Stimulated activated CD8-positive, alpha-beta memory T cell treated with anti-CD3 and anti-CD28 coated beads, Interleukin-7, amount 100 ng/mL, for 4 hours (primary cell): Measurements from ENCODE around the gene PSTPIP2.
"Not testable (repeated sequence)": the region's sequence is repeated elsewhere in the genome, so short reads cannot be mapped to it uniquely, and the experiment has no call there.

Experiments
- DNase-seq, 2 donors: peaks; one replicate each; pipeline ENCODE4 v3.0.0-alpha.2; 2020; ENCODE audit warnings: low read depth in 2 of 2

Gene PSTPIP2

GRCh38 chr18:46037512-46038305 is 34.4 kb downstream of the PSTPIP2 start:
- no peak for DNase-seq

DNA sequence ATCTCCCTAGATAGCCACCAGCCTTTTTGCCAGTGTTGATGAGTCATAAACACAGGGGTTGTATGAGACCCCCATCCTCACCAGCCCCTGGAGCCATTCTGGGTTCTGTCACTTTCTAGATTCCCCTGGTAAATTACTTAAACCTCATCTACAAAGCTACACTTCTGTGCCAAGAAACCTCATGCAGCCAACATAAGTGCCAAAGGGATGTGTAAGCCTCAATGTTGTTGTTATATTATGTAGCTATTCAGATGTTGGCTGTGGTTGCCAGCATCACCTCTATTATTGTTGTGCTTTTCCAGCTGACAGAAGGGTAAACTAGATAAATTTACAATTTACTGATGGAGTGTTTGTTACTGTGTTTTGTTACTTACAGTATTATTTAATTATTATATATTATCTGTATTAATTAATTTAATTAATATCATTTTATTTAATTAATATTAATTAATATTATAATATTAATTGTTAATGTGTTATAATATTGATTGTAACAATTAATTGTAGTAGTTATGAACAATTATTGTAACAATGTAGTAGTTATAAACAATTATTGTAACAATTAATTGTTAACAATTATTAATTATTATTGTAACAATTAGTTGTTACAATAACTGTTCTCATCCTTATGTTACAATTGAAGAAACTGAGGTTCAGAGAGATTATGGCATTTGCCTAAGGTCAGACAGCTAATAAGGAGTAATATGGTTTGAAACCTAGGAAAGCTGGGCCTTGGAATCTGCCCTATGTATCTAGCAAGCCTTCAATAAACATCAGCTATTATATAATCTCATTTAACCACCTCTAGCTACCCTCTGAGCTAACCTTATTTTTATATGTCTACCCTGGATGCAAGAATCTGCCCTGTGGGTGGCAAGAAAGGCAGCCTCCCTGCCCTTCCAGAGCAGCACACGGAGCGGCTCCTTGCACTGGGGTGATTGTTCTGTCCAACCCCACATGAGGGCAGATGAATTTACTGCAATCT is 36.1 kb downstream of the PSTPIP2 start:
- DNase-seq = no peak

- no peak for DNase-seq
These were observed 37.8 kb downstream of the PSTPIP2 start for GRCh38 chr18:46034230-46034629.

DNA sequence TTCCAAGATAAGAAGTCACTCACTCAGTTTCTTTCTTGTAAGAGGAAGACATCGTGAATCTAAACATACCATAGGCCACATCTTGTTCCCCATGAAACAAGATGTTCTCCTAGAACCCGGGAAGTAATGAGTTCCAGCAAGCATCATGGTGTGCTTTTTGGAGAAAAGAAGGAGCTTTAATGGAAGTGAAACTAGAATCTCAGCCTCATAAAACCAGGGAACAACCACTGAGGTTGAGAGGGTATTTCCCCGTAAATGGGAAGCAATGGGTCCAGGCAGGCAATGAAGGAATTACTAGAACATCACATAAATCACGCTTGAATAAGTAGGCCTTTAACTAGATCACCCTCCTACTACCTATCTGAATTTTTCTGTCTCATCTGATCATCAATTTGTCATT is 40.3 kb downstream of the PSTPIP2 start:
- no peak for DNase-seq

GRCh38 chr18:46028536-46028891 is 43.5 kb downstream of the PSTPIP2 start:
- DNase-seq = no peak

DNA sequence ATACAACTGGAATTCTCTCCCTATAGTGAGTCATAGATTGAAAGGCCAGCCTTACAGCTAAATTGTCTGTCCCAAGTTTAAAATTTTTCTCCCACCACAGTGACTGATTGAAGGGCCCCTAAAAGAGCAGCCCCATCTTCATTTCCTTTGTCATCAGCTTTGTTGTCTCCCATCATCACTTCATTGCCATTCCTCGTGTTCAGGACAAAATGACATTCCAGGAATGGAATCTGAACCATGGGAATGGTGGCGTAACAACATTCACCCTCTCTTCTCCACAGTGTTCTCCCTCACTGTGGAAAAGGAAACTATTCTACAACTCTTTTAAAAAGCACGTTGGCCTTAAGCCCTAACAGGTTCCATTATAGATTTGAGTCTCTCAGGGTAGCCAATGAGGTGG is 52.1 kb downstream of the PSTPIP2 start:
- DNase-seq = no peak

- no peak for DNase-seq
These were observed 58.4 kb downstream of the PSTPIP2 start for GRCh38 chr18:46013484-46014189.

- no peak for DNase-seq
These were observed 61.4 kb downstream of the PSTPIP2 start for GRCh38 chr18:46010676-46011075.

DNA sequence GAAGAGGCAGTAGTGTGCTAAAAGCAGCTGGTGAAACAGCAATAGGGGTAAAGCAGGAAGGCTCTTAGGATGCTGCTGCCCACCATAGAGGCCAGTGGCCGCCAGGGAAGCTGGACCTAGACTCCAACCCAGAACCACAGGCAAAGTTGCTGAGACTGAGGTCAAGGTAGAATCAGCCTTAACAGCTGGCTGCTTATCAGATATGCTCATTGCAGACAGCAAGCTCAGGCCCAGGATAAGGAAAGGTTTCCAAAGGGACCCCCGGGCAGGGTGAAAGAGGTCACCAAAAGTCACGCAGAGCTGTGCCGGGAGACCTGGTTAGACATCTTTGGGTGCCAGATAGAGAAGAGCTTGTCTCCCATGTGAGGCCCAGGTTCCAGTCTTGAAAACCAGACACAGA is 62.0 kb downstream of the PSTPIP2 start:
- DNase-seq = no peak

- no peak for DNase-seq
These were observed 62.8 kb downstream of the PSTPIP2 start for GRCh38 chr18:46009125-46009840.

DNA sequence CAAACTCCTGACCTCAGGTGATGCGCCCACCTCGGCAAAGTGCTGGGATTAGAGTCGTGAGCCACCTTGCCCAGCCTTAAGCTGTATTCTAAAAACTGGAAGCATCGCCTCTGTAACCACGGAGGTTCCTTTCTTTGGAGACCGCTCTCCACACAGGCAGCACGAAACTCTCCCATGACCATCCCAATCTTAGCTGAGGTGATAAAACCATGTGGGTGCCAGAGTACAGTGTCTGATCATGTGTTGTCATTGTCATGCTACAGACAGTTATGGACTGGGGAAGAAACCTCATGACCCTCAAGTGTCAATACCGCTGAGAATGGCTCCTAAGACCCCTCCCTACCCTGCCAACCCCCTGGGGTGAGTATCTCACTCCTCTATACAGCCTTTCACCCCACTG is 63.5 kb downstream of the PSTPIP2 start:
- DNase-seq = no peak

DNA sequence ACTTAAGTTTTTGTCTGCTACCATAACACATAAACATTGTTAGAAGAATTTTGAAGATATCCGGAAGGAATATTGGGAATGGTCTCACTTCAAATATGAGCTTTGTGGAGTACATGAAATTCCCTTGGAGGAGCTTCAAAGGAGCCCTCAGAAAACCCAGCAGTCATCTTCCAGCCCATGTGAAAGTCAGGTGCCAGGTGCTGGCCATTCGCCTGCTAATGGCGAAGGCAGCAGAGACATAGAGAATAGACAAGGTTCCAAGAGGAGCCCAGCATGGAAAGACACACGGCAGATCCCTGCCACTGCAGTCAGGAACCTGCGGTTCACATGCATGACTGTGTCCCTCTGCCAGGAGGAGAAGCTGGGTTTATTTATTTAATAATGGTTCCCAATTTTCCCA is 64.9 kb downstream of the PSTPIP2 start:
- no peak for DNase-seq

DNA sequence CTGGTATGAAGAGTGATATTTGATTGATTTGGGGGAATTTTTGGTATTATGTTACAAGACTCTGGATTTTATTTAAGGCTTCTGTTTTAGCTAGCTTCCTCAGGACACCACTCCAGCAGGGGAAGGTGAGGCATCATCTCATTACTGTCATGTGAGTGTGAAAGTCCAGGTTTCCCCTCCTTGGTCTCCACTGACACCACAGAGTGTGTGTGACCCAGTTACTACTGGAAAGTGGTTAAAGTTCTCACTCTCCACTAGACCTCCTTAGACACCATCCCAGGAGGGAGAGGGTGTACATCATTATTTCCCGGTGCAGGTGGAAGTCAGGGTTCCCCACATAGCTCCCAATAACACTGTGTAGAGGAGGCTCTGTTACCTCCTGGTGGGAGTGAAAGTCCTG is 69.1 kb downstream of the PSTPIP2 start:
- DNase-seq = no peak

- no peak for DNase-seq
These were observed 70.2 kb downstream of the PSTPIP2 start for GRCh38 chr18:46001892-46002291.

GRCh38 chr18:46001074-46001473 is 71.0 kb downstream of the PSTPIP2 start:
- no peak for DNase-seq

- DNase-seq = no peak
These were observed 72.5 kb downstream of the PSTPIP2 start for GRCh38 chr18:45999536-45999935.

GRCh38 chr18:45998244-45998643 is 73.8 kb downstream of the PSTPIP2 start:
- DNase-seq = no peak

DNA sequence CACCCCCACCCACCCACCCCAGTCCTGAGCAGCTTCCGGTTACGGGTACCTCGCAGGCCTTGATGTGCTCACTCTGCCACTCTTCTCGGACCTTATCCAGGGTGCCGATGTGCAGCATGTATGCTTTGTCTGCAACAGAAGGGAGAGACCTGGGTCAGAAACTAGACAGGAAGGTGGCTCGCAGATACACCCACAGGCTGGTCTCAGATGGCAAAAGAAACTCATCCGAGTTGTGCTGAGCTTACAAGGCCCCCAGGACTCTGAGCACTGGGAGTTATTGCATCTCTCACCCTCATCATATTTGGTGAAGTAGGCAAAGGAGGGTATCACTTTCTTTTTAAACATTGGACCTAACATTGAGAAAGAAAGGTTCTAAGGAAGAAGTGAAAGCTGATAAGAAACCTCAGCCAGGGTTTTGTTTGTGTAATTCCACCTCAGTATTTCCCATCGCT is 74.3 kb downstream of the PSTPIP2 start:
- DNase-seq = no peak

DNA sequence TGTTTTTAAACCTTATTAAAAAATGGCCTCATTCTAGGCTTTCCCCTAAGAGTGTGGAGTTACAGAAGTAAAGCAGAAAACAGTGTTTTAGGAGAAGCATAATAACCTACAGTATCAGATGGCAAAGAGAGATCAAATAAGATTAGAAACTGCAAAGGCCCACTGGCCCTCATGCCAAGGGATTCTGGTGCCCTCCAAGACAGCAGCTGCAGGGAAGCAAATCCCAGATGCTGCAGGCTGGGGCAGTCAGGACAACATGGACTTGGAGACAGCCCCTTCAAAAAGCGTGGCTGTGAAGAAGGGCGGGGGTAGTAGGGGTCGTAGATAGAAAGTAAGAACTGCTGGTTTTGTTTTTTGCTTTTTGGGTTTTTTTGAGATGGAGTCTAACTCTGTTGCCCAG is 76.6 kb downstream of the PSTPIP2 start:
- DNase-seq = no peak

GRCh38 chr18:45993438-45993837 is 78.6 kb downstream of the PSTPIP2 start:
- DNase-seq = no peak

GRCh38 chr18:45992527-45992926 is 79.5 kb downstream of the PSTPIP2 start:
- not testable (repeated sequence) for DNase-seq
